IMR-90 (cell line): Measurements from ENCODE around the gene CENPH.

Experiments used
- RAD21 ChIP-seq: IDR thresholded peaks from 2 replicates; pipeline ENCODE4 v1.6.1; 2012; ENCODE audit warnings: low read length, improper control_type of control experiment
- TF ChIP-seq, protein P1 (sequence below): fragments of 150-350 bp; IDR thresholded peaks from 2 replicates; pipeline ENCODE4 v1.6.1; 2017; ENCODE audit warnings: mild to moderate bottlenecking, antibody characterized with exemption, low read length, low read depth

DNA sequence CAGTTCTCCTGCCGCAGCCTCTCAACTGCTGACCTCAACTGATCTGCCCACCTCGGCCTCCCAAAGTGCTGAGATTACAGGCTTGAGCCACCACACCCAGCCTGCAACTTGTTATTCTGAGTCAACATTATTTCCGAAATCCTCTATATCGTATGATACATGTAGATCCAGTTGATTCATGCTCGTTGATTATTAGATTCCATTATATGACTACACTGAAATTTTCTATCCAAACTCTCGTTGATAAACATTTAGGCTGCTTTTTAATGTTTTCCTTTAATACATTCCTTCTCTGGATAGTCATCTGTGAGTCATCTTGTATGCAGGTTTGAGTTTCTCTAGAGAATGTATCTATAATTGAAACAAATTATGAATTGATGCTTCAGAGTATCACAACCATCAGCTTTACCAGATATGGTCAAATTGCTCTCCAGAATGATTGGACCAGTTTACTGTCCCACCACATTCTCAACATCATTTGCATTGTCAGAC is 49.4 kb downstream of the CENPH start:
- no peak for TF ChIP-seq RAD21
- TF ChIP-seq, protein P1, sequence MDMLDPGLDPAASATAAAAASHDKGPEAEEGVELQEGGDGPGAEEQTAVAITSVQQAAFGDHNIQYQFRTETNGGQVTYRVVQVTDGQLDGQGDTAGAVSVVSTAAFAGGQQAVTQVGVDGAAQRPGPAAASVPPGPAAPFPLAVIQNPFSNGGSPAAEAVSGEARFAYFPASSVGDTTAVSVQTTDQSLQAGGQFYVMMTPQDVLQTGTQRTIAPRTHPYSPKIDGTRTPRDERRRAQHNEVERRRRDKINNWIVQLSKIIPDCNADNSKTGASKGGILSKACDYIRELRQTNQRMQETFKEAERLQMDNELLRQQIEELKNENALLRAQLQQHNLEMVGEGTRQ, result no peak
